Mammary epithelial cell (primary cell): ENCODE measurements around the gene NKX2-3.

ENCODE experiments used
- EZH2 ChIP-seq: IDR thresholded peaks from 2 replicates; pipeline ENCODE4 v1.6.1; 2012; ENCODE audit warnings: low read length, inconsistent platforms, borderline replicate concordance
- TF ChIP-seq, protein P1 (sequence below), 2 donors: IDR thresholded peaks in 1 of 2; conservative IDR thresholded peaks in 1 of 2; 2 replicates each; pipeline ENCODE4 v1.5.1; 2011 to 2012; ENCODE audit warnings: inconsistent platforms in 2 of 2, low read length in 2 of 2, mild to moderate bottlenecking in 2 of 2, control low read depth in 1 of 2, low read depth in 1 of 2; ENCODE audit not compliant: insufficient read depth in 1 of 2; ENCODE audit errors: extremely low read depth in 1 of 2

DNA sequence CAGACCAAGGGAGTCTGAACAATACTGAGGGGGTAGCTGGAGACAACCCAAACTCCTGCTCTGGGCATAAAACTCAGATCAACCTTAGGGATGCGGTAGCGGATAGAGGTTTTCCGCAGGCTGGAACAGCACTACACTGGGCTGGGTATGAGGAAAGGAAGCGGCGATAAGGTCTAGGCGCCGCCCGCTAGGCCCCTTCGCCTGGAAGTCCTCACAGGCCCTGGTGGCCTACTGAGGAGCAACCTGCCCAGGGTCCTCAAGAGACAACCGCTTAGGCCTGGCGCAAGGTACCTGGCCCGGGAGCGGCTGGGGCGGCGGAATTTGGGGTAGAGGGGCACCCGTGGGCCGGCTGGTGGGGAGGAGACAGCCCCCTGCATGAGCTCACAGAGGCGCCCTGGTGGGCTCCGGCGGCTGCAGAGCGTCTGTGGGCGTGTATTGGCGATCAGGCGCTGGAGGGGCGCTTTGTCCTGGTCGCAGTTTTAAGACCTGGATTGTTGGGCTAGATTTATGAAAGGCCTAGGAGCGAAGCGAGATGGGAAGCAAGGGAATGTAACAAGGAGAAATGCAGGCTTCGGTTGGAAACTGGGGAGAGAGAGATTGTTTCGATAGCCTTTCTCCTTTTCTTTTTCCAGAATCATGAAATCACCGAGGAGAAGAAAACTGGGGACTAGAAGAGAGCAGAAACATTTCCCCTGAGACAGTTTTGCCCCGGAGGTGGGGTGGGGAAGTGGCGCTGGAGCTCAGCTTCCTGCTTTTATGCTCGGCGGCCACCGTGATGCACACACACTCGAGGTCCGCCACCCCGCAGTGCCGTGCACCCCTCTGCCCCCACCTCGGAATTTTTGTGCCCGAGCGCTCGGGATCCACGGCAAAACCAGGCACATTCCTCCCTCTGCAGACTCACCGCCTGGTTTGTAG, 2.4 kb upstream of the NKX2-3 start:
- TF ChIP-seq, protein P1, sequence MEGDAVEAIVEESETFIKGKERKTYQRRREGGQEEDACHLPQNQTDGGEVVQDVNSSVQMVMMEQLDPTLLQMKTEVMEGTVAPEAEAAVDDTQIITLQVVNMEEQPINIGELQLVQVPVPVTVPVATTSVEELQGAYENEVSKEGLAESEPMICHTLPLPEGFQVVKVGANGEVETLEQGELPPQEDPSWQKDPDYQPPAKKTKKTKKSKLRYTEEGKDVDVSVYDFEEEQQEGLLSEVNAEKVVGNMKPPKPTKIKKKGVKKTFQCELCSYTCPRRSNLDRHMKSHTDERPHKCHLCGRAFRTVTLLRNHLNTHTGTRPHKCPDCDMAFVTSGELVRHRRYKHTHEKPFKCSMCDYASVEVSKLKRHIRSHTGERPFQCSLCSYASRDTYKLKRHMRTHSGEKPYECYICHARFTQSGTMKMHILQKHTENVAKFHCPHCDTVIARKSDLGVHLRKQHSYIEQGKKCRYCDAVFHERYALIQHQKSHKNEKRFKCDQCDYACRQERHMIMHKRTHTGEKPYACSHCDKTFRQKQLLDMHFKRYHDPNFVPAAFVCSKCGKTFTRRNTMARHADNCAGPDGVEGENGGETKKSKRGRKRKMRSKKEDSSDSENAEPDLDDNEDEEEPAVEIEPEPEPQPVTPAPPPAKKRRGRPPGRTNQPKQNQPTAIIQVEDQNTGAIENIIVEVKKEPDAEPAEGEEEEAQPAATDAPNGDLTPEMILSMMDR (conservative IDR thresholded peaks at IDR 0.05 in 1 of 2, IDR thresholded peaks at IDR 0.05 in 1 of 2; ENCODE audit: extremely low read depth in 1 of 2, insufficient read depth in 1 of 2, low read depth in 1 of 2, low read length in 2 of 2), result no peak
- TF ChIP-seq EZH2, result no peak
